Adrenal gland (tissue), 5 donors: ENCODE results near the gene CPNE9.

Experiments used
- POLR2A ChIP-seq, 2 donors: fragments of 450-650 bp; IDR thresholded peaks; one replicate each; pipeline ENCODE4 v1.6.1; 2017; ENCODE audit warnings: antibody characterized with exemption in 2 of 2, mild to moderate bottlenecking in 2 of 2, moderate library complexity in 1 of 2
- TF ChIP-seq, protein P1 (sequence below), 6 experiments: fragments of 450-650 bp in 4 of 6; fragments of 200-600 bp in 2 of 6; sonication (generic) in 1 of 6; IDR thresholded peaks; 1 replicate in 5 of 6; 2 replicates in 1 of 6; pipeline versions ENCODE4 v1.5.1 to v1.8.0; 2016 to 2021; ENCODE audit warnings: antibody characterized with exemption in 6 of 6, mild to moderate bottlenecking in 2 of 6, moderate library complexity in 1 of 6
- donor health status: DM: no; HTN: no; CAD: no.

GRCh38 chr3:9760779-9761505 is 57.3 kb downstream of the CPNE9 start:
- TF ChIP-seq, protein P1, sequence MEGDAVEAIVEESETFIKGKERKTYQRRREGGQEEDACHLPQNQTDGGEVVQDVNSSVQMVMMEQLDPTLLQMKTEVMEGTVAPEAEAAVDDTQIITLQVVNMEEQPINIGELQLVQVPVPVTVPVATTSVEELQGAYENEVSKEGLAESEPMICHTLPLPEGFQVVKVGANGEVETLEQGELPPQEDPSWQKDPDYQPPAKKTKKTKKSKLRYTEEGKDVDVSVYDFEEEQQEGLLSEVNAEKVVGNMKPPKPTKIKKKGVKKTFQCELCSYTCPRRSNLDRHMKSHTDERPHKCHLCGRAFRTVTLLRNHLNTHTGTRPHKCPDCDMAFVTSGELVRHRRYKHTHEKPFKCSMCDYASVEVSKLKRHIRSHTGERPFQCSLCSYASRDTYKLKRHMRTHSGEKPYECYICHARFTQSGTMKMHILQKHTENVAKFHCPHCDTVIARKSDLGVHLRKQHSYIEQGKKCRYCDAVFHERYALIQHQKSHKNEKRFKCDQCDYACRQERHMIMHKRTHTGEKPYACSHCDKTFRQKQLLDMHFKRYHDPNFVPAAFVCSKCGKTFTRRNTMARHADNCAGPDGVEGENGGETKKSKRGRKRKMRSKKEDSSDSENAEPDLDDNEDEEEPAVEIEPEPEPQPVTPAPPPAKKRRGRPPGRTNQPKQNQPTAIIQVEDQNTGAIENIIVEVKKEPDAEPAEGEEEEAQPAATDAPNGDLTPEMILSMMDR (IDR thresholded peaks at IDR 0.05): no peak
- no peak for TF ChIP-seq POLR2A (IDR thresholded peaks at IDR 0.05)
